Measurements from ENCODE around the gene AKT1S1.

GRCh38 chr19:49869484-49870308 lies 7.5 kb downstream of the AKT1S1 start:
- TF ChIP-seq CTCF (IDR thresholded peaks at IDR 0.05) = peak in 2 of 12 donors; percentile 12 to 33
- TF ChIP-seq POLR2A (IDR thresholded peaks at IDR 0.05) = peak; percentile 77 to 91

Data from heart left ventricle (tissue), 13 donors.